CD4-positive, alpha-beta T cell (primary cell): Measurements from ENCODE around the gene NAV2. TPM values are rescaled to one million over a fixed set of nuclear protein-coding genes. Genes with fewer than 3 reads are reported as not detected.

Experiments used
- ATAC-seq: fragments of 200-7000 bp; cut with Tn5 transposase; one replicate; pipeline ENCODE4 v1.10.0; 2022; ENCODE audit warnings: mild to moderate bottlenecking; ENCODE audit not compliant: poor library complexity
- CTCF ChIA-PET: fragments of 350-600 bp; sonication (Branson Sonifier 250); formaldehyde crosslinking; loops from one replicate; lab custom pipeline; 2021; ENCODE audit warnings: antibody characterized with exemption, inconsistent platforms; lab: Charles Lee
- POLR2A ChIA-PET: fragments of 350-600 bp; sonication (Branson Sonifier 250); formaldehyde crosslinking; loops from one replicate; lab custom pipeline; 2021; ENCODE audit warnings: antibody characterized with exemption, inconsistent platforms; lab: Charles Lee
- DNase-seq, 14 experiments: peaks; one replicate each; pipeline ENCODE4 v3.0.0-alpha.2; 2013 to 2020; ENCODE audit warnings: mixed read lengths in 2 of 14
- H3K27ac ChIP-seq, 2 donors: one replicate each; pipeline versions ENCODE4 v1.5.1 to v1.7.0; 2013; ENCODE audit warnings: low read length in 2 of 2, low read depth in 1 of 2, mild to moderate bottlenecking in 1 of 2
- H3K27me3 ChIP-seq, 2 experiments: 1 replicate in 1 of 2; 2 replicates in 1 of 2; pipeline versions ENCODE4 v1.6.1 to v1.7.0; 2013; ENCODE audit warnings: low read length in 2 of 2, control low read depth in 1 of 2, mild to moderate bottlenecking in 1 of 2, moderate library complexity in 1 of 2; ENCODE audit not compliant: insufficient read depth in 2 of 2, control insufficient read depth in 1 of 2
- H3K36me3 ChIP-seq: one replicate; pipeline ENCODE4 v1.6.1; 2013; ENCODE audit warnings: low read length, control low read depth; ENCODE audit not compliant: insufficient read depth
- H3K4me1 ChIP-seq: one replicate; pipeline ENCODE4 v1.6.1; 2013; ENCODE audit warnings: low read length, control low read depth; ENCODE audit not compliant: insufficient read depth
- H3K4me3 ChIP-seq: one replicate; pipeline ENCODE4 v1.5.1; 2013; ENCODE audit warnings: mild to moderate bottlenecking, low read length, moderate library complexity
- H3K9me3 ChIP-seq, 2 experiments: 1 replicate in 1 of 2; 2 replicates in 1 of 2; pipeline versions ENCODE4 v1.6.1 to v1.7.0; 2013; ENCODE audit warnings: low read length in 2 of 2, mild to moderate bottlenecking in 2 of 2, control low read depth in 1 of 2, moderate library complexity in 1 of 2; ENCODE audit not compliant: control insufficient read depth in 1 of 2, insufficient read depth in 1 of 2
- H3K27ac Mint-ChIP-seq: one replicate; pipeline ENCODE4 v1.8.0; 2020; ENCODE audit warnings: mixed read lengths
- H3K27me3 Mint-ChIP-seq: one replicate; pipeline ENCODE4 v1.8.0; 2021; ENCODE audit warnings: mixed read lengths
- H3K36me3 Mint-ChIP-seq: one replicate; pipeline ENCODE4 v1.8.0; 2021; ENCODE audit warnings: low read depth, mixed read lengths
- H3K4me1 Mint-ChIP-seq: one replicate; pipeline ENCODE4 v1.8.0; 2021; ENCODE audit warnings: low read depth, mixed read lengths
- H3K4me3 Mint-ChIP-seq: one replicate; pipeline ENCODE4 v1.8.0; 2020; ENCODE audit warnings: mild to moderate bottlenecking, mixed read lengths
- H3K9me3 Mint-ChIP-seq: one replicate; pipeline ENCODE4 v1.8.0; 2020; ENCODE audit warnings: mixed read lengths
- intact Hi-C, 2 experiments: fragments of 100-400 bp; cut with DNase I in 1 of 2; cut with micrococcal nuclease in 1 of 2; formaldehyde crosslinking; loops; one replicate each; pipeline versions ENCODE4 v1.15.1 to v1.9.0; 2023 to 2025; cut with DNase I, micrococcal nuclease
- total RNA-seq, 174 experiments: library from RNA in 2 of 174; stranded (reverse) in 2 of 174; gene quantifications; one replicate each; pipeline ENCODE4 v1.2.3 and lab custom pipeline; 2021 to 2026
- TF ChIP-seq, protein P1 (sequence below): fragments of 200-600 bp; IDR thresholded peaks from one replicate; pipeline ENCODE4 v1.8.0; 2022; ENCODE audit warnings: antibody characterized with exemption, mild to moderate bottlenecking

Gene NAV2
- total RNA-seq, 2 experiments from 2014 or later = 0.55 to 0.64 TPM

DNA sequence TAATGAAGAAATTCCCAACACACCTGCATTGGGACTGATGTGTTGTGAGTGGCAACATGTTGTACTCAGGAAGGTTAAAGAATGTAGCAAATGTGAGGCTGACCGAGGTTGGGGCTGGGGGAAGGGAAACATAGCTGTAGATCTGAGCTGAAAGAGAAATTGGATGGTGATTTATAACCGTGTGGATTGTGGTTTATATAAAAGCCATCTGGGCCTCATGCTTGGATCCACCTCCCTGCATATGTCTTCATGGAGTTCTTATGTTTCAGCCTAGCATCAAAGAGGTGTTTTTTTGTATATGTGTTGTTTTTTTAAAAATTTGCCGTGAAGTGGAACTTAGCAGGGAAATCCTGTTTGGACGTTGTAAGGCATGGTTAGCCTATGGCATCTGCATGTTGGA is 141.3 kb downstream of the NAV2 start:
- DNase-seq = no peak
- TF ChIP-seq, protein P1, sequence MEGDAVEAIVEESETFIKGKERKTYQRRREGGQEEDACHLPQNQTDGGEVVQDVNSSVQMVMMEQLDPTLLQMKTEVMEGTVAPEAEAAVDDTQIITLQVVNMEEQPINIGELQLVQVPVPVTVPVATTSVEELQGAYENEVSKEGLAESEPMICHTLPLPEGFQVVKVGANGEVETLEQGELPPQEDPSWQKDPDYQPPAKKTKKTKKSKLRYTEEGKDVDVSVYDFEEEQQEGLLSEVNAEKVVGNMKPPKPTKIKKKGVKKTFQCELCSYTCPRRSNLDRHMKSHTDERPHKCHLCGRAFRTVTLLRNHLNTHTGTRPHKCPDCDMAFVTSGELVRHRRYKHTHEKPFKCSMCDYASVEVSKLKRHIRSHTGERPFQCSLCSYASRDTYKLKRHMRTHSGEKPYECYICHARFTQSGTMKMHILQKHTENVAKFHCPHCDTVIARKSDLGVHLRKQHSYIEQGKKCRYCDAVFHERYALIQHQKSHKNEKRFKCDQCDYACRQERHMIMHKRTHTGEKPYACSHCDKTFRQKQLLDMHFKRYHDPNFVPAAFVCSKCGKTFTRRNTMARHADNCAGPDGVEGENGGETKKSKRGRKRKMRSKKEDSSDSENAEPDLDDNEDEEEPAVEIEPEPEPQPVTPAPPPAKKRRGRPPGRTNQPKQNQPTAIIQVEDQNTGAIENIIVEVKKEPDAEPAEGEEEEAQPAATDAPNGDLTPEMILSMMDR = no peak
- POLR2A ChIA-PET = no interaction called here

DNA sequence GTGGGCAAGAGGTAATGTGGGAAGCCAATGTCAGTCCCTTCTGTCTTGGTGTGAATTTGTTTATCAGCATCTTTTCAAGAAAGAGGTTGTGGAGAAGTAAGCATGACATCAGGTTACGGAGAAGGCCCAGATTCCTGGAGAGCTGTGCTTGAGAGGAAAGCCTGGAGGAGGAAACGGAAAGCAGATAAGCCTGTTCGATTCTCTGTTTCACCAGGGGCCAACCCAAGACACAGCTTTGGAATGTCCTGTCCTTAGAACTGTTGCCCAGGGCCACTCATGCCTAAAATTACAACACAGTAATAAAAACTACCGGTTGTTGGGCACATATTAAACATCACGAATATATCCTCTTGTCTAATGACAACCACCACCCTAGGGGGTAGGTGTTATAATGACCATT is 148.5 kb downstream of the NAV2 start:
- no peak for ATAC-seq
- TF ChIP-seq, protein P1 = no peak
- peaks cover 4% of the 10 kb centered on the region for H3K27me3 Mint-ChIP-seq
- H3K9me3 ChIP-seq = no peaks in the 10 kb centered on the region
- no peak overlapping the region for H3K27ac ChIP-seq
- H3K4me3 Mint-ChIP-seq = no peak overlapping the region
- no peaks in the 10 kb centered on the region for H3K36me3 ChIP-seq
- no peak overlapping the region for H3K27ac Mint-ChIP-seq
- CTCF ChIA-PET = no interaction called here
- no peak overlapping the region for H3K4me3 ChIP-seq
- no peaks in the 10 kb centered on the region for H3K4me1 ChIP-seq
- no peaks in the 10 kb centered on the region for H3K9me3 Mint-ChIP-seq
- H3K4me1 Mint-ChIP-seq = no peaks in the 10 kb centered on the region
- intact Hi-C loops = no loop called here
- POLR2A ChIA-PET = no interaction called here
- no peaks in the 10 kb centered on the region for H3K27me3 ChIP-seq
- no peaks in the 10 kb centered on the region for H3K36me3 Mint-ChIP-seq
- DNase-seq = no peak

More for the DNA sequence above, 141.3 kb downstream of the NAV2 start:
- Mint-ChIP-seq H3K36me3 (no peaks in the 10 kb centered on the region), H3K9me3 (no peaks in the 10 kb centered on the region), H3K4me3 (no peak overlapping the region), H3K4me1 (no peaks in the 10 kb centered on the region), H3K27ac (no peak overlapping the region), H3K27me3 (peaks cover 4% of the 10 kb centered on the region)
- no peak for ATAC-seq
- Histone ChIP-seq H3K4me3 (no peak overlapping the region), H3K36me3 (no peaks in the 10 kb centered on the region), H3K27me3 (no peaks in the 10 kb centered on the region), H3K9me3 (no peaks in the 10 kb centered on the region), H3K27ac (no peak overlapping the region), H3K4me1 (no peaks in the 10 kb centered on the region)
- CTCF ChIA-PET = no interaction called here
- intact Hi-C loops = no loop called here

DNA sequence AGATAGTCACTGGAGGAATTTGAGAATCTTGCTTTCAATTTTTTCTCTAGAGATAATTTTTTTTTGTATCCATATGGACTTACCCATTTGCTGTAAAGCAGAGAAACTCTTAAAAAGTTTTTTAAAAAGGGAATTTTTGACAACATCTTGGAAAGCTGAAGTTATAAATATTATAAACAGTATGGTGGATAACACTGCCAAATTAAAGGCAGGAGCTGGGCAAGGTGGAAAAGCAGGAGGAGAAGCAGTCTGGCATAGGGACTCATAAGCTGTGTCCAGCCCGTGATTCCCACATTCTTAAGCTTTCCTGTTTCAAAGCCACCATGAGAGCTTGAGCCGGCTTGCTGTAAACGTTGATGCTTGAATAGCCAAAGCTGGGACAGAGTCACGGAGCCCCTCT is 149.5 kb downstream of the NAV2 start:
- TF ChIP-seq, protein P1 = no peak
- CTCF ChIA-PET = interaction anchor here (0.6 kb wide), 1 partner anchor 487 kb away, joined by 3 read pairs; no protein-coding TSS in a partner anchor
- no peak overlapping the region for H3K27ac Mint-ChIP-seq

More for the DNA sequence above, 149.5 kb downstream of the NAV2 start:
- Histone ChIP-seq H3K27ac (no peak overlapping the region), H3K27me3 (no peaks in the 10 kb centered on the region), H3K9me3 (no peaks in the 10 kb centered on the region), H3K4me3 (no peak overlapping the region), H3K36me3 (no peaks in the 10 kb centered on the region), H3K4me1 (no peaks in the 10 kb centered on the region)
- Mint-ChIP-seq H3K4me3 (no peak overlapping the region), H3K9me3 (no peaks in the 10 kb centered on the region), H3K36me3 (no peaks in the 10 kb centered on the region), H3K4me1 (no peaks in the 10 kb centered on the region), H3K27me3 (peaks cover 2% of the 10 kb centered on the region)
- intact Hi-C loops = no loop called here
- DNase-seq (no peak), ATAC-seq (no peak)
- POLR2A ChIA-PET = no interaction called here
